B cell (primary cell): ENCODE measurements around the gene UNC119.

Experiments
- EZH2 ChIP-seq: IDR thresholded peaks from 2 replicates; pipeline ENCODE4 v1.6.1; 2012; ENCODE audit warnings: borderline replicate concordance, low read depth, mild to moderate bottlenecking, moderate library complexity, low read length; ENCODE audit not compliant: insufficient read depth, poor library complexity, severe bottlenecking
- TF ChIP-seq, protein P1 (sequence below): fragments of 200-600 bp; IDR thresholded peaks from one replicate; pipeline ENCODE4 v1.8.0; 2022; ENCODE audit warnings: antibody characterized with exemption, mild to moderate bottlenecking

DNA sequence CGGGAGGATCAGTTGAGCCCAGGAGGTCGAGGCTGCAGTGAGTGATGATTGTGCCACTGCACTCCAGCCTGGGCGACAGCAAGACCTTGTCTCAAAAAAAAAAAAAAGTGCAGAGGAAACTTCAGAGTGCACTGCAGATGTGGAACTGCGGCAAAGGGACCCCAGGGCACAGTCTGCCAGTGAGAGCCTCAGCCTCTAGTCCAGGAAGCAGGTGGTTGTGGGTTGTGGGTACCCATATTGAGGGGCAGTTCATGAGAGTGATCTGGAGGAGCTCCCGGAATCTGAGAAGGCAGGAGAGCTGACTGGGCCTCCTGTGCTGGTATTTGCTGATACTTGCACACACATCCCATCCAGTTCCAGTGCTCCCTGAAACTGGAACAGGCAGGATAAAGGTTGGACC, 33.2 kb downstream of the UNC119 start:
- TF ChIP-seq, protein P1, sequence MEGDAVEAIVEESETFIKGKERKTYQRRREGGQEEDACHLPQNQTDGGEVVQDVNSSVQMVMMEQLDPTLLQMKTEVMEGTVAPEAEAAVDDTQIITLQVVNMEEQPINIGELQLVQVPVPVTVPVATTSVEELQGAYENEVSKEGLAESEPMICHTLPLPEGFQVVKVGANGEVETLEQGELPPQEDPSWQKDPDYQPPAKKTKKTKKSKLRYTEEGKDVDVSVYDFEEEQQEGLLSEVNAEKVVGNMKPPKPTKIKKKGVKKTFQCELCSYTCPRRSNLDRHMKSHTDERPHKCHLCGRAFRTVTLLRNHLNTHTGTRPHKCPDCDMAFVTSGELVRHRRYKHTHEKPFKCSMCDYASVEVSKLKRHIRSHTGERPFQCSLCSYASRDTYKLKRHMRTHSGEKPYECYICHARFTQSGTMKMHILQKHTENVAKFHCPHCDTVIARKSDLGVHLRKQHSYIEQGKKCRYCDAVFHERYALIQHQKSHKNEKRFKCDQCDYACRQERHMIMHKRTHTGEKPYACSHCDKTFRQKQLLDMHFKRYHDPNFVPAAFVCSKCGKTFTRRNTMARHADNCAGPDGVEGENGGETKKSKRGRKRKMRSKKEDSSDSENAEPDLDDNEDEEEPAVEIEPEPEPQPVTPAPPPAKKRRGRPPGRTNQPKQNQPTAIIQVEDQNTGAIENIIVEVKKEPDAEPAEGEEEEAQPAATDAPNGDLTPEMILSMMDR: no peak
- no peak for TF ChIP-seq EZH2
